GM23338 (cell line): ENCODE results near the gene SURF4. TPM values are rescaled to one million over a fixed set of nuclear protein-coding genes. Genes with fewer than 3 reads are reported as not detected.

ENCODE experiments used
- ATAC-seq: fragments of 200-7000 bp; cut with Tn5 transposase; 3 replicates; pipeline ENCODE4 v1.9.1; 2020
- DNase-seq: peaks from one replicate; pipeline ENCODE4 v3.0.0-alpha.2; 2015; ENCODE audit warnings: low spot score
- H2AFZ ChIP-seq: fragments of 200-600 bp; sonication (generic); 2 replicates; pipeline ENCODE4 v1.8.0; 2016; ENCODE audit warnings: antibody characterized with exemption, mild to moderate bottlenecking, moderate library complexity
- H3F3A ChIP-seq: fragments of 200-600 bp; sonication (generic); replicated peaks from 2 replicates; pipeline ENCODE4 v1.8.0; 2017; ENCODE audit warnings: antibody characterized with exemption, mixed run types, low read depth
- H3K27ac ChIP-seq: fragments of 200-600 bp; sonication (generic); 2 replicates; pipeline ENCODE4 v1.6.1; 2016; ENCODE audit warnings: low read depth
- H3K27me3 ChIP-seq: fragments of 200-600 bp; sonication (generic); 2 replicates; pipeline ENCODE4 v1.8.0; 2016; ENCODE audit warnings: mild to moderate bottlenecking, mixed run types, moderate library complexity; ENCODE audit not compliant: insufficient read depth
- H3K36me3 ChIP-seq: fragments of 200-600 bp; sonication (generic); 2 replicates; pipeline ENCODE4 v1.8.0; 2016; ENCODE audit warnings: mild to moderate bottlenecking; ENCODE audit not compliant: insufficient read depth
- H3K4me1 ChIP-seq: fragments of 200-600 bp; sonication (generic); 2 replicates; pipeline ENCODE4 v1.8.0; 2016; ENCODE audit warnings: mild to moderate bottlenecking, moderate library complexity; ENCODE audit not compliant: insufficient read depth
- H3K4me2 ChIP-seq: fragments of 200-600 bp; sonication (generic); 2 replicates; pipeline ENCODE4 v1.7.1; 2017; ENCODE audit warnings: mixed run types
- H3K4me3 ChIP-seq: fragments of 200-600 bp; sonication (generic); 2 replicates; pipeline ENCODE4 v1.6.1; 2016; ENCODE audit warnings: mixed run types
- H3K79me2 ChIP-seq: fragments of 200-600 bp; sonication (generic); replicated peaks from 2 replicates; pipeline ENCODE4 v1.8.0; 2017; ENCODE audit warnings: mild to moderate bottlenecking; ENCODE audit not compliant: insufficient read depth
- H3K9me2 ChIP-seq: fragments of 200-600 bp; sonication (generic); 2 replicates; pipeline ENCODE4 v1.8.0; 2017; ENCODE audit not compliant: insufficient read depth
- H4K20me1 ChIP-seq: fragments of 200-600 bp; sonication (generic); replicated peaks from 2 replicates; pipeline ENCODE4 v1.8.0; 2017; ENCODE audit warnings: mild to moderate bottlenecking; ENCODE audit not compliant: insufficient read depth
- H3K27ac Mint-ChIP-seq: 2 replicates; pipeline ENCODE4 v1.8.0; 2020; ENCODE audit warnings: inconsistent platforms, mild to moderate bottlenecking, moderate library complexity, mixed read lengths
- H3K27me3 Mint-ChIP-seq: 3 replicates; pipeline ENCODE4 v1.8.0; 2022; ENCODE audit warnings: low read depth, mild to moderate bottlenecking, moderate library complexity, mixed read lengths, inconsistent platforms; ENCODE audit not compliant: insufficient read depth, poor library complexity
- H3K36me3 Mint-ChIP-seq: 3 replicates; pipeline ENCODE4 v1.8.0; 2021; ENCODE audit warnings: low read depth, mild to moderate bottlenecking, inconsistent platforms, moderate library complexity, mixed read lengths
- H3K4me1 Mint-ChIP-seq: 3 replicates; pipeline ENCODE4 v1.8.0; 2020; ENCODE audit warnings: mild to moderate bottlenecking, inconsistent platforms, mixed read lengths
- H3K4me3 Mint-ChIP-seq: 3 replicates; pipeline ENCODE4 v1.8.0; 2021; ENCODE audit warnings: moderate library complexity, mild to moderate bottlenecking, inconsistent platforms, mixed read lengths
- H3K9me3 Mint-ChIP-seq: 3 replicates; pipeline ENCODE4 v1.8.0; 2020; ENCODE audit warnings: moderate library complexity, mild to moderate bottlenecking, inconsistent platforms, mixed read lengths
- CREB1 ChIP-seq: fragments of 250-450 bp; sonication (Bioruptor Pico); IDR thresholded peaks from 2 replicates; pipeline ENCODE4 v1.5.0; 2020; ENCODE audit warnings: low read depth, mild to moderate bottlenecking, moderate library complexity
- EZH2 ChIP-seq: fragments of 200-600 bp; sonication (generic); IDR thresholded peaks from one replicate; pipeline ENCODE4 v1.8.0; 2017; ENCODE audit warnings: antibody characterized with exemption, mild to moderate bottlenecking, low read depth; ENCODE audit not compliant: unreplicated experiment
- EZH2phosphoT487 ChIP-seq: fragments of 200-600 bp; sonication (generic); IDR thresholded peaks from one replicate; pipeline ENCODE4 v1.8.1; 2018; ENCODE audit warnings: antibody characterized with exemption; ENCODE audit not compliant: unreplicated experiment
- JUNB ChIP-seq: IDR thresholded peaks from one replicate; pipeline ENCODE4 v1.6.1; 2016; ENCODE audit warnings: antibody characterized with exemption; ENCODE audit not compliant: unreplicated experiment
- NANOG ChIP-seq: IDR thresholded peaks from 2 replicates; pipeline ENCODE4 v1.6.1; 2016; ENCODE audit warnings: antibody characterized with exemption, borderline replicate concordance
- POLR2AphosphoS5 ChIP-seq: IDR thresholded peaks from 2 replicates; pipeline ENCODE4 v1.6.1; 2016; ENCODE audit warnings: antibody characterized with exemption, low read depth
- STAT1 ChIP-seq: IDR thresholded peaks from one replicate; pipeline ENCODE4 v1.6.1; 2016; ENCODE audit warnings: antibody characterized with exemption; ENCODE audit not compliant: unreplicated experiment
- ZNF114 ChIP-seq: fragments of 250-450 bp; sonication (Bioruptor Pico); IDR thresholded peaks from 2 replicates; pipeline ENCODE4 v1.5.0; 2020; ENCODE audit warnings: mild to moderate bottlenecking, moderate library complexity
- ZNF331 ChIP-seq: fragments of 250-450 bp; sonication (Bioruptor Pico); IDR thresholded peaks from 2 replicates; pipeline ENCODE4 v1.5.0; 2020; ENCODE audit warnings: low read depth, mild to moderate bottlenecking, moderate library complexity
- polyA plus RNA-seq: library from polyadenylated mRNA; unstranded; fragments of >200 nt; fragmentation: Nextera tagmentation; extraction: Ambion mirVana; gene quantifications from 2 replicates; pipeline ENCODE4 v1.2.1, GENCODE V29; 2016
- total RNA-seq: library from RNA; depleted of rRNA; stranded (reverse); fragments of >200 nt; shearing (Covaris generic); gene quantifications from 2 replicates; pipeline ENCODE4 v1.2.3, GENCODE V29; 2014
- TF ChIP-seq, protein P1 (sequence below): IDR thresholded peaks from one replicate; pipeline ENCODE4 v1.6.1; 2018; ENCODE audit warnings: antibody characterized with exemption; ENCODE audit not compliant: unreplicated experiment
- TF ChIP-seq, protein P2 (sequence below): fragments of 250-450 bp; sonication (Bioruptor Pico); IDR thresholded peaks from 2 replicates; pipeline ENCODE4 v1.5.0; 2020; ENCODE audit warnings: mild to moderate bottlenecking, moderate library complexity

SURF4 gene
- total and polyA plus RNA-seq, 2 experiments from 2014 or later: 66.3 to 242 TPM

GRCh38 chr9:133389025-133389557, 13.2 kb upstream of the SURF4 start:
- Mint-ChIP-seq H3K4me3 (no peak overlapping the region), H3K27ac (no peak overlapping the region), H3K4me1 (no peaks in the 10 kb centered on the region), H3K9me3 (peaks cover 16% of the 10 kb centered on the region), H3K27me3 (peaks cover 9% of the 10 kb centered on the region), H3K36me3 (no peaks in the 10 kb centered on the region)
- no peaks in the 10 kb centered on the region for H3K9me2 ChIP-seq
- H4K20me1 ChIP-seq: no peaks in the 10 kb centered on the region
- no peak for ATAC-seq
- H2AFZ ChIP-seq: no peak overlapping the region
- H3K27ac ChIP-seq: no peak overlapping the region
- TF ChIP-seq EZH2phosphoT487 (no peak), JUNB (no peak), CREB1 (CRISPR knock-in tag) (no peak)
- H3K4me2 ChIP-seq: no peak overlapping the region
- H3F3A ChIP-seq: no peaks in the 10 kb centered on the region
- H3K79me2 ChIP-seq: no peaks in the 10 kb centered on the region
- H3K4me3 ChIP-seq: no peak overlapping the region
- DNase-seq: no peak
- no peaks in the 10 kb centered on the region for H3K27me3 ChIP-seq
- H3K36me3 ChIP-seq: no peaks in the 10 kb centered on the region
- H3K4me1 ChIP-seq: no peaks in the 10 kb centered on the region

DNA sequence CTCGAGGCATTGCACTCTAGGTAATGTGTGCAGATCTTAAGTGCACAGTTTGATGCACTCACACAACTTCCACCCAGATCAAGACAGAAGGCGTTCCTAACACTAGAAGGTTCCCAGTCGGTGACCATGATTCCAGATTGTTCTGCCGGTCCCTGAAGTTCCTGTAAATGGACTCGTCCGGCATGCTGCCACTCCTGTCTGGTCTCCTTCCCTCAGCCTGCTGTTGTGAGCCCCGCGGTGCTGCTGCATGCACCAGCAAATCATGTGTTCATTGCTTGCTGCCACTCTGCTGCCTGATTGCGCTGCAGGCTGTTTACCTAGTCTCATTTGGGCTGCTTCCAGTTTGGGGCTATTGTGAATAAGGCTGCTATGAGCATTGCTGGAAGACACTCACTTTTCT, 11.8 kb upstream of the SURF4 start:
- Mint-ChIP-seq H3K27me3 (peaks cover 9% of the 10 kb centered on the region), H3K4me3 (no peak overlapping the region), H3K9me3 (peaks cover 16% of the 10 kb centered on the region), H3K27ac (no peak overlapping the region), H3K36me3 (no peaks in the 10 kb centered on the region), H3K4me1 (no peaks in the 10 kb centered on the region)
- Histone ChIP-seq H4K20me1 (no peaks in the 10 kb centered on the region), H3K9me2 (0 out of 2 replicates have a peak, but pooled peaks cover 2% of the 10 kb centered on the region), H3K36me3 (no peaks in the 10 kb centered on the region), H3K4me3 (no peak overlapping the region), H3K79me2 (no peaks in the 10 kb centered on the region), H3K4me2 (no peak overlapping the region), H3K27ac (no peak overlapping the region), H3F3A (no peaks in the 10 kb centered on the region), H3K27me3 (no peaks in the 10 kb centered on the region), H2AFZ (no peak overlapping the region), H3K4me1 (no peaks in the 10 kb centered on the region)
- DNase-seq: no peak
- no peak for ATAC-seq
- TF ChIP-seq, protein P1, sequence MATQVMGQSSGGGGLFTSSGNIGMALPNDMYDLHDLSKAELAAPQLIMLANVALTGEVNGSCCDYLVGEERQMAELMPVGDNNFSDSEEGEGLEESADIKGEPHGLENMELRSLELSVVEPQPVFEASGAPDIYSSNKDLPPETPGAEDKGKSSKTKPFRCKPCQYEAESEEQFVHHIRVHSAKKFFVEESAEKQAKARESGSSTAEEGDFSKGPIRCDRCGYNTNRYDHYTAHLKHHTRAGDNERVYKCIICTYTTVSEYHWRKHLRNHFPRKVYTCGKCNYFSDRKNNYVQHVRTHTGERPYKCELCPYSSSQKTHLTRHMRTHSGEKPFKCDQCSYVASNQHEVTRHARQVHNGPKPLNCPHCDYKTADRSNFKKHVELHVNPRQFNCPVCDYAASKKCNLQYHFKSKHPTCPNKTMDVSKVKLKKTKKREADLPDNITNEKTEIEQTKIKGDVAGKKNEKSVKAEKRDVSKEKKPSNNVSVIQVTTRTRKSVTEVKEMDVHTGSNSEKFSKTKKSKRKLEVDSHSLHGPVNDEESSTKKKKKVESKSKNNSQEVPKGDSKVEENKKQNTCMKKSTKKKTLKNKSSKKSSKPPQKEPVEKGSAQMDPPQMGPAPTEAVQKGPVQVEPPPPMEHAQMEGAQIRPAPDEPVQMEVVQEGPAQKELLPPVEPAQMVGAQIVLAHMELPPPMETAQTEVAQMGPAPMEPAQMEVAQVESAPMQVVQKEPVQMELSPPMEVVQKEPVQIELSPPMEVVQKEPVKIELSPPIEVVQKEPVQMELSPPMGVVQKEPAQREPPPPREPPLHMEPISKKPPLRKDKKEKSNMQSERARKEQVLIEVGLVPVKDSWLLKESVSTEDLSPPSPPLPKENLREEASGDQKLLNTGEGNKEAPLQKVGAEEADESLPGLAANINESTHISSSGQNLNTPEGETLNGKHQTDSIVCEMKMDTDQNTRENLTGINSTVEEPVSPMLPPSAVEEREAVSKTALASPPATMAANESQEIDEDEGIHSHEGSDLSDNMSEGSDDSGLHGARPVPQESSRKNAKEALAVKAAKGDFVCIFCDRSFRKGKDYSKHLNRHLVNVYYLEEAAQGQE: no peak
- no peak for TF ChIP-seq STAT1
- TF ChIP-seq EZH2: no peak
- TF ChIP-seq JUNB: no peak
- no peak for TF ChIP-seq ZNF331
- TF ChIP-seq ZNF114 (CRISPR knock-in tag): no peak
- no peak for TF ChIP-seq NANOG
- TF ChIP-seq, protein P2, sequence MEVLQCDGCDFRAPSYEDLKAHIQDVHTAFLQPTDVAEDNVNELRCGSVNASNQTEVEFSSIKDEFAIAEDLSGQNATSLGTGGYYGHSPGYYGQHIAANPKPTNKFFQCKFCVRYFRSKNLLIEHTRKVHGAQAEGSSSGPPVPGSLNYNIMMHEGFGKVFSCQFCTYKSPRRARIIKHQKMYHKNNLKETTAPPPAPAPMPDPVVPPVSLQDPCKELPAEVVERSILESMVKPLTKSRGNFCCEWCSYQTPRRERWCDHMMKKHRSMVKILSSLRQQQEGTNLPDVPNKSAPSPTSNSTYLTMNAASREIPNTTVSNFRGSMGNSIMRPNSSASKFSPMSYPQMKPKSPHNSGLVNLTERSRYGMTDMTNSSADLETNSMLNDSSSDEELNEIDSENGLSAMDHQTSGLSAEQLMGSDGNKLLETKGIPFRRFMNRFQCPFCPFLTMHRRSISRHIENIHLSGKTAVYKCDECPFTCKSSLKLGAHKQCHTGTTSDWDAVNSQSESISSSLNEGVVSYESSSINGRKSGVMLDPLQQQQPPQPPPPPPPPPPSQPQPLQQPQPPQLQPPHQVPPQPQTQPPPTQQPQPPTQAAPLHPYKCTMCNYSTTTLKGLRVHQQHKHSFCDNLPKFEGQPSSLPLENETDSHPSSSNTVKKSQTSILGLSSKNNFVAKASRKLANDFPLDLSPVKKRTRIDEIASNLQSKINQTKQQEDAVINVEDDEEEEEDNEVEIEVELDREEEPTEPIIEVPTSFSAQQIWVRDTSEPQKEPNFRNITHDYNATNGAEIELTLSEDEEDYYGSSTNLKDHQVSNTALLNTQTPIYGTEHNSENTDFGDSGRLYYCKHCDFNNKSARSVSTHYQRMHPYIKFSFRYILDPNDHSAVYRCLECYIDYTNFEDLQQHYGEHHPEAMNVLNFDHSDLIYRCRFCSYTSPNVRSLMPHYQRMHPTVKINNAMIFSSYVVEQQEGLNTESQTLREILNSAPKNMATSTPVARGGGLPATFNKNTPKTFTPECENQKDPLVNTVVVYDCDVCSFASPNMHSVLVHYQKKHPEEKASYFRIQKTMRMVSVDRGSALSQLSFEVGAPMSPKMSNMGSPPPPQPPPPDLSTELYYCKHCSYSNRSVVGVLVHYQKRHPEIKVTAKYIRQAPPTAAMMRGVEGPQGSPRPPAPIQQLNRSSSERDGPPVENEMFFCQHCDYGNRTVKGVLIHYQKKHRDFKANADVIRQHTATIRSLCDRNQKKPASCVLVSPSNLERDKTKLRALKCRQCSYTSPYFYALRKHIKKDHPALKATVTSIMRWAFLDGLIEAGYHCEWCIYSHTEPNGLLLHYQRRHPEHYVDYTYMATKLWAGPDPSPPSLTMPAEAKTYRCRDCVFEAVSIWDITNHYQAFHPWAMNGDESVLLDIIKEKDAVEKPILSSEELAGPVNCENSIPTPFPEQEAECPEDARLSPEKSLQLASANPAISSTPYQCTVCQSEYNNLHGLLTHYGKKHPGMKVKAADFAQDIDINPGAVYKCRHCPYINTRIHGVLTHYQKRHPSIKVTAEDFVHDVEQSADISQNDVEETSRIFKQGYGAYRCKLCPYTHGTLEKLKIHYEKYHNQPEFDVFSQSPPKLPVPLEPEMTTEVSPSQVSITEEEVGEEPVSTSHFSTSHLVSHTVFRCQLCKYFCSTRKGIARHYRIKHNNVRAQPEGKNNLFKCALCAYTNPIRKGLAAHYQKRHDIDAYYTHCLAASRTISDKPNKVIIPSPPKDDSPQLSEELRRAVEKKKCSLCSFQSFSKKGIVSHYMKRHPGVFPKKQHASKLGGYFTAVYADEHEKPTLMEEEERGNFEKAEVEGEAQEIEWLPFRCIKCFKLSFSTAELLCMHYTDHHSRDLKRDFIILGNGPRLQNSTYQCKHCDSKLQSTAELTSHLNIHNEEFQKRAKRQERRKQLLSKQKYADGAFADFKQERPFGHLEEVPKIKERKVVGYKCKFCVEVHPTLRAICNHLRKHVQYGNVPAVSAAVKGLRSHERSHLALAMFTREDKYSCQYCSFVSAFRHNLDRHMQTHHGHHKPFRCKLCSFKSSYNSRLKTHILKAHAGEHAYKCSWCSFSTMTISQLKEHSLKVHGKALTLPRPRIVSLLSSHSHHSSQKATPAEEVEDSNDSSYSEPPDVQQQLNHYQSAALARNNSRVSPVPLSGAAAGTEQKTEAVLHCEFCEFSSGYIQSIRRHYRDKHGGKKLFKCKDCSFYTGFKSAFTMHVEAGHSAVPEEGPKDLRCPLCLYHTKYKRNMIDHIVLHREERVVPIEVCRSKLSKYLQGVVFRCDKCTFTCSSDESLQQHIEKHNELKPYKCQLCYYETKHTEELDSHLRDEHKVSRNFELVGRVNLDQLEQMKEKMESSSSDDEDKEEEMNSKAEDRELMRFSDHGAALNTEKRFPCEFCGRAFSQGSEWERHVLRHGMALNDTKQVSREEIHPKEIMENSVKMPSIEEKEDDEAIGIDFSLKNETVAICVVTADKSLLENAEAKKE (CRISPR knock-in tag): no peak
- no peak for TF ChIP-seq POLR2AphosphoS5
